Mucosa of descending colon (tissue), 3 donors: Measurements from ENCODE around the gene ATIC. TPM values are rescaled to one million over a fixed set of nuclear protein-coding genes. Genes with fewer than 3 reads are reported as not detected.

ENCODE experiments used
- ATAC-seq: fragments of 200-7000 bp; cut with Tn5 transposase; one replicate; pipeline ENCODE4 v1.9.1; 2020; ENCODE audit warnings: mild to moderate bottlenecking, moderate library complexity
- DNase-seq, 3 donors: peaks; one replicate each; pipeline ENCODE4 v3.0.0-alpha.2; 2020
- H3K36me3 ChIP-seq: fragments of 200-600 bp; one replicate; pipeline ENCODE4 v1.8.0; 2021; ENCODE audit warnings: low read depth, mild to moderate bottlenecking
- H3K4me1 ChIP-seq: fragments of 200-600 bp; one replicate; pipeline ENCODE4 v1.8.0; 2021; ENCODE audit warnings: low read depth, mild to moderate bottlenecking
- H3K4me3 ChIP-seq: fragments of 200-600 bp; one replicate; pipeline ENCODE4 v1.8.0; 2021; ENCODE audit warnings: mild to moderate bottlenecking
- H3K9me3 ChIP-seq: fragments of 200-600 bp; one replicate; pipeline ENCODE4 v1.8.0; 2021; ENCODE audit warnings: mild to moderate bottlenecking
- CTCF ChIP-seq: fragments of 200-600 bp; IDR thresholded peaks from one replicate; pipeline ENCODE4 v1.8.0; 2022; ENCODE audit warnings: antibody characterized with exemption, mild to moderate bottlenecking
- intact Hi-C, 2 donors: fragments of 100-400 bp; cut with DNase I in 1 of 2; cut with micrococcal nuclease in 1 of 2; formaldehyde crosslinking; loops; one replicate each; pipeline versions ENCODE4 v1.11.0 to v1.11.1; 2022; cut with DNase I, micrococcal nuclease
- total RNA-seq, 3 donors: library from RNA; stranded (reverse); fragmentation: NEBNext Ultra II Directional in 2 of 3; extraction: Animal tissue kit (Norgen Biotek cat#: 25700) in 2 of 3; gene quantifications; one replicate each; pipeline versions ENCODE4 v1.2.1 to v1.2.4, GENCODE V29; 2021 to 2023
- donor health status: DM: no; HTN: no; CAD: no; lungs with moderate emphysema.
- donor health status: DM: no; HTN: no; CAD: no.
- donor health status: DM: no; HTN: yes; CAD: no.

The ATIC gene
- total RNA-seq, 3 donors from 2014 or later = 73.8 to 91.2 (median 76.6) TPM

- Histone ChIP-seq H3K4me1 (no peaks in the 10 kb centered on the region), H3K36me3 (no peaks in the 10 kb centered on the region), H3K9me3 (no peaks in the 10 kb centered on the region), H3K4me3 (no peak overlapping the region)
- DNase-seq (no peak), ATAC-seq (no peak)
- TF ChIP-seq CTCF = no peak
- intact Hi-C loops = no loop called here
These were observed 58.5 kb downstream of the ATIC start for GRCh38 chr2:215370112-215370965.

GRCh38 chr2:215371915-215372897 lies 60.3 kb downstream of the ATIC start:
- TF ChIP-seq CTCF = no peak
- Histone ChIP-seq H3K4me1 (no peaks in the 10 kb centered on the region), H3K4me3 (no peak overlapping the region), H3K9me3 (no peaks in the 10 kb centered on the region), H3K36me3 (no peaks in the 10 kb centered on the region)
- ATAC-seq (no peak), DNase-seq (no peak)
- intact Hi-C loops = no loop called here

- Histone ChIP-seq H3K36me3 (no peaks in the 10 kb centered on the region), H3K4me1 (no peaks in the 10 kb centered on the region), H3K9me3 (no peaks in the 10 kb centered on the region), H3K4me3 (no peak overlapping the region)
- intact Hi-C loops = no loop called here
- ATAC-seq (no peak), DNase-seq (no peak)
- no peak for TF ChIP-seq CTCF
These were observed 61.2 kb downstream of the ATIC start for GRCh38 chr2:215372968-215373649.

GRCh38 chr2:215374002-215374401 lies 62.1 kb downstream of the ATIC start:
- H3K36me3 ChIP-seq = no peaks in the 10 kb centered on the region
- H3K9me3 ChIP-seq = no peaks in the 10 kb centered on the region
- H3K4me3 ChIP-seq = no peak overlapping the region
- no peaks in the 10 kb centered on the region for H3K4me1 ChIP-seq
- DNase-seq (no peak), ATAC-seq (no peak)
- TF ChIP-seq CTCF = no peak
- intact Hi-C loops = no loop called here
